Neural progenitor cell (in vitro differentiated cells): ENCODE measurements around the gene STAG1. TPM values are rescaled to one million over a fixed set of nuclear protein-coding genes. Genes with fewer than 3 reads are reported as not detected.

Source experiments
- DNase-seq: peaks from one replicate; pipeline ENCODE4 v3.0.0-alpha.2; 2016; ENCODE audit warnings: low spot score
- H2AFZ ChIP-seq: fragments of 200-600 bp; sonication (generic); replicated peaks from 2 replicates; pipeline ENCODE4 v1.6.1; 2016; ENCODE audit warnings: antibody characterized with exemption
- H3F3A ChIP-seq: fragments of 200-600 bp; sonication (generic); 2 replicates; pipeline ENCODE4 v1.6.1; 2016; ENCODE audit warnings: antibody characterized with exemption, low read depth
- H3K27ac ChIP-seq: fragments of 200-600 bp; sonication (generic); 2 replicates; pipeline ENCODE4 v1.5.1; 2016; ENCODE audit warnings: mild to moderate bottlenecking
- H3K27me3 ChIP-seq: fragments of 200-600 bp; sonication (generic); 2 replicates; pipeline ENCODE4 v1.6.1; 2016; ENCODE audit warnings: mild to moderate bottlenecking, moderate library complexity
- H3K36me3 ChIP-seq: fragments of 200-600 bp; sonication (generic); 2 replicates; pipeline ENCODE4 v1.5.1; 2016
- H3K4me1 ChIP-seq: fragments of 200-600 bp; sonication (generic); 2 replicates; pipeline ENCODE4 v1.6.1; 2016; ENCODE audit warnings: mixed run types
- H3K4me2 ChIP-seq: fragments of 200-600 bp; sonication (generic); 2 replicates; pipeline ENCODE4 v1.6.1; 2016
- H3K4me3 ChIP-seq: fragments of 200-600 bp; sonication (generic); 2 replicates; pipeline ENCODE4 v1.5.1; 2016
- H3K79me2 ChIP-seq: fragments of 200-600 bp; sonication (generic); 2 replicates; pipeline ENCODE4 v1.6.1; 2016; ENCODE audit warnings: low read depth
- H3K9ac ChIP-seq: fragments of 200-600 bp; sonication (generic); 2 replicates; pipeline ENCODE4 v1.6.1; 2016
- H3K9me3 ChIP-seq: fragments of 200-600 bp; sonication (generic); 2 replicates; pipeline ENCODE4 v1.5.1; 2016; ENCODE audit warnings: low read depth
- H4K20me1 ChIP-seq: fragments of 200-600 bp; sonication (generic); 2 replicates; pipeline ENCODE4 v1.6.1; 2016; ENCODE audit warnings: low read depth
- H3K27ac Mint-ChIP-seq: 3 replicates; pipeline ENCODE4 v1.8.0; 2021; ENCODE audit warnings: mixed read lengths
- H3K27me3 Mint-ChIP-seq: 2 replicates; pipeline ENCODE4 v1.8.0; 2022; ENCODE audit warnings: low read depth, mild to moderate bottlenecking, inconsistent platforms, moderate library complexity, mixed read lengths; ENCODE audit not compliant: insufficient read depth
- H3K36me3 Mint-ChIP-seq: 3 replicates; pipeline ENCODE4 v1.8.0; 2021; ENCODE audit warnings: mixed read lengths
- H3K4me1 Mint-ChIP-seq: 3 replicates; pipeline ENCODE4 v1.8.0; 2021; ENCODE audit warnings: mixed read lengths
- H3K4me3 Mint-ChIP-seq: 3 replicates; pipeline ENCODE4 v1.8.0; 2021; ENCODE audit warnings: mild to moderate bottlenecking, moderate library complexity, mixed read lengths
- H3K9me3 Mint-ChIP-seq: 3 replicates; pipeline ENCODE4 v1.8.0; 2020; ENCODE audit warnings: mixed read lengths
- CTCF ChIP-seq: fragments of 200-600 bp; sonication (generic); IDR thresholded peaks from 2 replicates; pipeline ENCODE4 v1.5.1; 2017; ENCODE audit warnings: antibody characterized with exemption, mild to moderate bottlenecking
- EZH2 ChIP-seq: fragments of 200-600 bp; sonication (generic); IDR thresholded peaks from 2 replicates; pipeline ENCODE4 v1.6.1; 2017; ENCODE audit warnings: antibody characterized with exemption, mild to moderate bottlenecking, moderate library complexity
- EZH2phosphoT487 ChIP-seq: fragments of 200-600 bp; sonication (generic); IDR thresholded peaks from 2 replicates; pipeline ENCODE4 v1.6.1; 2017; ENCODE audit warnings: antibody characterized with exemption
- total RNA-seq: library from RNA; depleted of rRNA; stranded (reverse); fragments of >200 nt; gene quantifications from 2 replicates; pipeline ENCODE4 v1.2.3, GENCODE V29; 2015; ENCODE audit warnings: low replicate concordance

Gene STAG1
- total RNA-seq, 1 donor from 2014 or later = 38.3 TPM

- TF ChIP-seq EZH2phosphoT487 (no peak), CTCF (no peak), EZH2 (no peak)
- no peak overlapping the region for H3K27ac ChIP-seq
- H3K4me1 ChIP-seq = no peaks in the 10 kb centered on the region
- DNase-seq = no peak
- Mint-ChIP-seq H3K36me3 (peaks cover 7% of the 10 kb centered on the region), H3K4me1 (no peaks in the 10 kb centered on the region), H3K27ac (no peak overlapping the region), H3K27me3 (no peaks in the 10 kb centered on the region), H3K9me3 (no peaks in the 10 kb centered on the region), H3K4me3 (no peak overlapping the region)
- H3K79me2 ChIP-seq = no peaks in the 10 kb centered on the region
- no peaks in the 10 kb centered on the region for H3K36me3 ChIP-seq
- no peaks in the 10 kb centered on the region for H3F3A ChIP-seq
- H2AFZ ChIP-seq = no peak overlapping the region
- no peak overlapping the region for H3K4me3 ChIP-seq
- no peaks in the 10 kb centered on the region for H4K20me1 ChIP-seq
- no peaks in the 10 kb centered on the region for H3K9me3 ChIP-seq
- no peaks in the 10 kb centered on the region for H3K27me3 ChIP-seq
- H3K9ac ChIP-seq = no peak overlapping the region
- no peak overlapping the region for H3K4me2 ChIP-seq
Observed at GRCh38 chr3:136595913-136596697, 156.1 kb downstream of the STAG1 start.

GRCh38 chr3:136586580-136586979 lies 165.6 kb downstream of the STAG1 start:
- H3K4me3 ChIP-seq = no peak overlapping the region
- H3K79me2 ChIP-seq = no peaks in the 10 kb centered on the region
- Mint-ChIP-seq H3K4me3 (no peak overlapping the region), H3K9me3 (no peaks in the 10 kb centered on the region), H3K36me3 (peaks cover 4% of the 10 kb centered on the region), H3K27me3 (no peaks in the 10 kb centered on the region), H3K27ac (no peak overlapping the region), H3K4me1 (no peaks in the 10 kb centered on the region)
- no peak overlapping the region for H2AFZ ChIP-seq
- H3K27ac ChIP-seq = no peak overlapping the region
- H3K4me2 ChIP-seq = no peak overlapping the region
- no peak for DNase-seq
- no peaks in the 10 kb centered on the region for H3K4me1 ChIP-seq
- H3K9ac ChIP-seq = no peak overlapping the region
- no peaks in the 10 kb centered on the region for H4K20me1 ChIP-seq
- H3K9me3 ChIP-seq = no peaks in the 10 kb centered on the region
- TF ChIP-seq CTCF (no peak), EZH2 (no peak), EZH2phosphoT487 (no peak)
- no peaks in the 10 kb centered on the region for H3K36me3 ChIP-seq
- no peaks in the 10 kb centered on the region for H3F3A ChIP-seq
- no peaks in the 10 kb centered on the region for H3K27me3 ChIP-seq

GRCh38 chr3:136584728-136585127 lies 167.4 kb downstream of the STAG1 start:
- Mint-ChIP-seq H3K4me1 (no peaks in the 10 kb centered on the region), H3K27ac (no peak overlapping the region), H3K27me3 (no peaks in the 10 kb centered on the region), H3K4me3 (no peak overlapping the region), H3K36me3 (peaks cover 6% of the 10 kb centered on the region), H3K9me3 (no peaks in the 10 kb centered on the region)
- Histone ChIP-seq H3F3A (no peaks in the 10 kb centered on the region), H3K9me3 (no peaks in the 10 kb centered on the region), H3K36me3 (no peaks in the 10 kb centered on the region), H3K9ac (no peak overlapping the region), H2AFZ (no peak overlapping the region), H3K27ac (no peak overlapping the region), H3K79me2 (no peaks in the 10 kb centered on the region), H3K4me1 (no peaks in the 10 kb centered on the region), H4K20me1 (no peaks in the 10 kb centered on the region), H3K27me3 (no peaks in the 10 kb centered on the region), H3K4me2 (no peak overlapping the region), H3K4me3 (no peak overlapping the region)
- TF ChIP-seq EZH2phosphoT487 = no peak
- no peak for TF ChIP-seq EZH2
- TF ChIP-seq CTCF = no peak
- DNase-seq = no peak
